HG03039 (cell line): Measurements from ENCODE around the gene ASAH2.

Experiments
- ATAC-seq: cut with Tn5 transposase; IDR thresholded peaks from one replicate; pipeline ENCODE4 v1.9.1; 2021; ENCODE audit warnings: mild to moderate bottlenecking, moderate library complexity; ENCODE audit not compliant: unreplicated experiment

Gene ASAH2

DNA sequence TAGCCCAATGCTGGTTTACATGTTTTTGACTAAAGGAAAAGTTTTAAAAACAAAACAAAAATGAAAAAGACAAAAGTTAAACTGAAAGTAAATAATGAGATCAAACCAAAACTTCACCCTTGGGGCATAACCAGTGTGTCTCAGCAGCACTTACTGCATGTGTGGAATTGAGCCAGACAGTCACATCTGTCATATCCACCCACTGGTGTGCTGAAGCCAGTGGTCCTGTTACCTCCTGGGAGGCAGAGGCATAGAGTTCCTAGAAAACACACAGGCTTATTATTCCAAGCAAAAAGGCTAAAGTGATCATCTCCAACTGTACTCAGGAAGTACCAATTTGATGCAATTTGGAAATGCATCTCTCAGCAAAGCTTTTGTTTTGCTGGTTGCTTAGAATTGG, 40.4 kb downstream of the ASAH2 start:
- ATAC-seq, result no peak
